H9 (cell line): ENCODE data around the gene SLC48A1. TPM values are rescaled to one million over a fixed set of nuclear protein-coding genes. Genes with fewer than 3 reads are reported as not detected.

Experiments used
- DNase-seq: peaks from one replicate; pipeline ENCODE4 v3.0.0-alpha.2; 2017
- H2AFZ ChIP-seq: one replicate; pipeline ENCODE4 v1.6.1; 2013; ENCODE audit warnings: mild to moderate bottlenecking, low read length, control low read depth, moderate library complexity
- H2AK5ac ChIP-seq: 2 replicates; pipeline ENCODE4 v1.6.1; 2013; ENCODE audit warnings: low read length, control low read depth, mixed read lengths; ENCODE audit not compliant: insufficient read length
- H2BK120ac ChIP-seq: one replicate; pipeline ENCODE4 v1.6.1; 2013; ENCODE audit warnings: low read depth, mild to moderate bottlenecking, low read length, control low read depth, inconsistent platforms; ENCODE audit not compliant: poor library complexity, severe bottlenecking
- H2BK12ac ChIP-seq: 2 replicates; pipeline ENCODE4 v1.6.1; 2013; ENCODE audit warnings: low read length, control low read depth, mixed read lengths, low read depth; ENCODE audit not compliant: insufficient read length
- H2BK15ac ChIP-seq: 2 replicates; pipeline ENCODE4 v1.6.1; 2013; ENCODE audit warnings: low read depth, low read length, control low read depth
- H2BK20ac ChIP-seq: one replicate; pipeline ENCODE4 v1.6.1; 2013; ENCODE audit warnings: low read depth, mild to moderate bottlenecking, low read length, control low read depth, inconsistent platforms; ENCODE audit not compliant: poor library complexity, severe bottlenecking
- H2BK5ac ChIP-seq: 2 replicates; pipeline ENCODE4 v1.6.1; 2013; ENCODE audit warnings: low read length, control low read depth, mixed read lengths; ENCODE audit not compliant: insufficient read length
- H3K14ac ChIP-seq: 2 replicates; pipeline ENCODE4 v1.6.1; 2013; ENCODE audit warnings: low read length, control low read depth; ENCODE audit not compliant: insufficient read depth
- H3K18ac ChIP-seq: 2 replicates; pipeline ENCODE4 v1.6.1; 2013; ENCODE audit warnings: low read depth, mild to moderate bottlenecking, mixed read lengths, low read length, control low read depth; ENCODE audit not compliant: insufficient read length
- H3K23ac ChIP-seq: 2 replicates; pipeline ENCODE4 v1.6.1; 2013; ENCODE audit warnings: low read length, control low read depth, mixed read lengths, low read depth; ENCODE audit not compliant: insufficient read length
- H3K23me2 ChIP-seq: 2 replicates; pipeline ENCODE4 v1.6.1; 2013; ENCODE audit warnings: low read depth, mild to moderate bottlenecking, mixed read lengths, low read length, control low read depth; ENCODE audit not compliant: insufficient read length, poor library complexity, severe bottlenecking
- H3K27ac ChIP-seq: 2 replicates; pipeline ENCODE4 v1.5.1; 2013; ENCODE audit warnings: low read length, control low read depth, mixed read lengths, low read depth; ENCODE audit not compliant: insufficient read length
- H3K27me3 ChIP-seq: 2 replicates; pipeline ENCODE4 v1.6.1; 2013; ENCODE audit warnings: low read length, control low read depth, inconsistent platforms; ENCODE audit not compliant: insufficient read depth
- H3K4ac ChIP-seq: 2 replicates; pipeline ENCODE4 v1.6.1; 2013; ENCODE audit warnings: low read depth, mild to moderate bottlenecking, control low read depth, inconsistent platforms, low read length, moderate library complexity
- H3K4me1 ChIP-seq: 2 replicates; pipeline ENCODE4 v1.6.1; 2013; ENCODE audit warnings: low read length, control low read depth, inconsistent platforms; ENCODE audit not compliant: insufficient read depth
- H3K4me2 ChIP-seq: 2 replicates; pipeline ENCODE4 v1.6.1; 2013; ENCODE audit warnings: low read length, control low read depth, mixed read lengths; ENCODE audit not compliant: insufficient read length, insufficient read depth
- H3K56ac ChIP-seq: 2 replicates; pipeline ENCODE4 v1.6.1; 2013; ENCODE audit warnings: low read depth, mild to moderate bottlenecking, mixed read lengths, low read length, control low read depth; ENCODE audit not compliant: insufficient read length
- H3K79me1 ChIP-seq: 2 replicates; pipeline ENCODE4 v1.6.1; 2013; ENCODE audit warnings: low read depth, mild to moderate bottlenecking, moderate library complexity, low read length, control low read depth, inconsistent platforms; ENCODE audit not compliant: insufficient read depth, poor library complexity, severe bottlenecking
- H3K79me2 ChIP-seq: 2 replicates; pipeline ENCODE4 v1.6.1; 2013; ENCODE audit warnings: low read length, control low read depth, inconsistent platforms; ENCODE audit not compliant: insufficient read depth
- H3K9ac ChIP-seq: 2 replicates; pipeline ENCODE4 v1.6.1; 2013; ENCODE audit warnings: low read length, control low read depth, mixed read lengths; ENCODE audit not compliant: insufficient read length; ENCODE audit errors: extremely low read depth
- H3K9me3 ChIP-seq: one replicate; pipeline ENCODE4 v1.6.1; 2013; ENCODE audit warnings: low read depth, low read length, inconsistent platforms; ENCODE audit not compliant: control insufficient read depth
- H3T11ph ChIP-seq: one replicate; pipeline ENCODE4 v1.6.1; 2013; ENCODE audit warnings: mild to moderate bottlenecking, low read length, control low read depth, inconsistent platforms
- H4K20me1 ChIP-seq: one replicate; pipeline ENCODE4 v1.6.1; 2013; ENCODE audit not compliant: control insufficient read depth, insufficient read length, insufficient read depth
- H4K5ac ChIP-seq: 2 replicates; pipeline ENCODE4 v1.6.1; 2013; ENCODE audit warnings: low read depth, mild to moderate bottlenecking, mixed read lengths, low read length, control low read depth; ENCODE audit not compliant: insufficient read length
- H4K8ac ChIP-seq: replicated peaks from 2 replicates; pipeline ENCODE4 v1.6.1; 2013; ENCODE audit warnings: low read length, control low read depth, mixed read lengths, low read depth; ENCODE audit not compliant: insufficient read length
- H4K91ac ChIP-seq: 2 replicates; pipeline ENCODE4 v1.6.1; 2013; ENCODE audit warnings: low read depth, mild to moderate bottlenecking, moderate library complexity, mixed read lengths, low read length, control low read depth; ENCODE audit not compliant: insufficient read length
- H3K27ac Mint-ChIP-seq, 3 experiments: 2 replicates in 2 of 3; 3 replicates in 1 of 3; pipeline ENCODE4 v1.8.0; 2020 to 2021; ENCODE audit warnings: mixed read lengths in 3 of 3, mild to moderate bottlenecking in 1 of 3, moderate library complexity in 1 of 3
- H3K27me3 Mint-ChIP-seq: 2 replicates; pipeline ENCODE4 v1.8.0; 2021; ENCODE audit warnings: low read depth, mild to moderate bottlenecking, moderate library complexity, mixed read lengths
- H3K36me3 Mint-ChIP-seq, 3 experiments: 2 replicates in 2 of 3; 3 replicates in 1 of 3; pipeline ENCODE4 v1.8.0; 2020 to 2021; ENCODE audit warnings: low read depth in 3 of 3, mixed read lengths in 3 of 3; ENCODE audit not compliant: insufficient read depth in 1 of 3
- H3K4me1 Mint-ChIP-seq, 2 experiments: 2 replicates each; pipeline ENCODE4 v1.8.0; 2020; ENCODE audit warnings: mixed read lengths in 2 of 2
- H3K4me3 Mint-ChIP-seq, 2 experiments: 2 replicates in 1 of 2; 3 replicates in 1 of 2; pipeline ENCODE4 v1.8.0; 2020 to 2021; ENCODE audit warnings: mild to moderate bottlenecking in 2 of 2, mixed read lengths in 2 of 2, moderate library complexity in 1 of 2
- H3K9me3 Mint-ChIP-seq, 2 experiments: 2 replicates in 1 of 2; 3 replicates in 1 of 2; pipeline ENCODE4 v1.8.0; 2020; ENCODE audit warnings: mild to moderate bottlenecking in 2 of 2, mixed read lengths in 2 of 2, moderate library complexity in 1 of 2
- CTCF ChIP-seq: fragments of 200-600 bp; sonication (generic); conservative IDR thresholded peaks from 3 replicates; pipeline ENCODE4 v1.8.0; 2021; ENCODE audit warnings: antibody characterized with exemption, mild to moderate bottlenecking
- WGBS: extraction: QIAGEN DNeasy Blood & Tissue Kit; methylation state at CpG from one replicate; pipeline ENCODE4 v1.1.7; 2013; ENCODE audit warnings: missing lambda C conversion rate, low lambda C conversion rate, mixed read lengths; ENCODE audit not compliant: insufficient read length; ENCODE audit errors: extremely low coverage; 5-methylcytosine and 5-hydroxymethylcytosine counted together
- total RNA-seq: library from RNA; stranded (reverse); gene quantifications from 2 replicates; pipeline ENCODE4 v1.2.1, GENCODE V29; 2021

The SLC48A1 gene
- total RNA-seq, 1 experiment from 2014 or later: 10.6 TPM

GRCh38 chr12:47825173-47825639, 52.2 kb downstream of the SLC48A1 start:
- Histone ChIP-seq H4K8ac (no peak overlapping the region), H3T11ph (no peak overlapping the region), H3K18ac (no peak overlapping the region), H2BK15ac (no peak overlapping the region), H3K4ac (no peak overlapping the region), H2BK120ac (no peak overlapping the region), H2BK12ac (no peak overlapping the region), H3K23me2 (peaks cover 3% of the 10 kb centered on the region), H2BK20ac (no peak overlapping the region), H4K20me1 (no peaks in the 10 kb centered on the region), H3K23ac (no peak overlapping the region), H3K79me1 (no peaks in the 10 kb centered on the region), H4K91ac (no peak overlapping the region), H3K56ac (no peak overlapping the region), H3K27ac (no peak overlapping the region), H3K27me3 (no peaks in the 10 kb centered on the region), H3K9me3 (no peaks in the 10 kb centered on the region), H3K4me1 (peaks cover 16% of the 10 kb centered on the region; the same call in 1 of the 2 replicates), H2AFZ (no peak overlapping the region), H3K79me2 (no peaks in the 10 kb centered on the region), H3K4me2 (no peak overlapping the region), H3K14ac (no peak overlapping the region; the same call in 1 of the 2 replicates), H3K9ac (no peak overlapping the region), H2AK5ac (no peak overlapping the region), H2BK5ac (no peak overlapping the region), H4K5ac (no peak overlapping the region)
- peaks cover 45 to 55% of the 10 kb centered on the region in 2 experiments for H3K4me1 Mint-ChIP-seq
- no peaks in the 10 kb centered on the region for H3K9me3 Mint-ChIP-seq
- no peak overlapping the region for H3K4me3 Mint-ChIP-seq
- H3K27me3 Mint-ChIP-seq: peaks cover 12% of the 10 kb centered on the region
- DNase-seq: no peak
- H3K27ac Mint-ChIP-seq: no peak overlapping the region
- TF ChIP-seq CTCF: no peak
- WGBS: no CpG with 5 or more reads among the region's 6 CpGs
- H3K36me3 Mint-ChIP-seq: no peaks in the 10 kb centered on the region
